OCI-LY3 (cell line): ENCODE data around the gene TAAR5.
"Not testable (repeated sequence)": the region's sequence is repeated elsewhere in the genome, so short reads cannot be mapped to it uniquely, and the experiment has no call there.

Experiments used
- EZH2phosphoT487 ChIP-seq: fragments of 200-600 bp; shearing (Covaris generic); IDR thresholded peaks from 2 replicates; pipeline ENCODE4 v1.6.1; 2018; ENCODE audit warnings: antibody characterized with exemption, mixed run types, low read depth
- TF ChIP-seq, protein P1 (sequence below): fragments of 200-600, 300-600 bp; sonication (generic); IDR thresholded peaks from 2 replicates; pipeline ENCODE4 v1.5.1; 2014; ENCODE audit warnings: antibody characterized with exemption, low read length, low read depth

DNA sequence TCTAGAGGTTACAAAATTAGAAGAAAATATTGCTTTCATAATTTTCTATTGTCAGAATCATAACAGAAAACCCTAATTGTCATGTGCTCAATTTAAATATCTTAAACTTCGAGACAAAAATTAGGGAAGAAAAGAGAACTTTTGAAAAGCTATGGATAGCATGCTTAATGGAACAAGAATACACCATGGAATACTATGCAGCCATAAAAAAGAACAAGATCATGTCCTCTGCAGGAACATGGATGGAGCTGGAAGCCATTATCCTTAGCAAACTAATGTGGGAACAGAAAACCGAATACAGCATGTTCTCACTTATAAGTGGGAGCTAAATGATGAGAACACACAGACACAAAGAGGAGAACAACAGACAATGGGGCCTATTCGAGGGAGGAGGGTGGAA, 29.5 kb downstream of the TAAR5 start:
- TF ChIP-seq, protein P1, sequence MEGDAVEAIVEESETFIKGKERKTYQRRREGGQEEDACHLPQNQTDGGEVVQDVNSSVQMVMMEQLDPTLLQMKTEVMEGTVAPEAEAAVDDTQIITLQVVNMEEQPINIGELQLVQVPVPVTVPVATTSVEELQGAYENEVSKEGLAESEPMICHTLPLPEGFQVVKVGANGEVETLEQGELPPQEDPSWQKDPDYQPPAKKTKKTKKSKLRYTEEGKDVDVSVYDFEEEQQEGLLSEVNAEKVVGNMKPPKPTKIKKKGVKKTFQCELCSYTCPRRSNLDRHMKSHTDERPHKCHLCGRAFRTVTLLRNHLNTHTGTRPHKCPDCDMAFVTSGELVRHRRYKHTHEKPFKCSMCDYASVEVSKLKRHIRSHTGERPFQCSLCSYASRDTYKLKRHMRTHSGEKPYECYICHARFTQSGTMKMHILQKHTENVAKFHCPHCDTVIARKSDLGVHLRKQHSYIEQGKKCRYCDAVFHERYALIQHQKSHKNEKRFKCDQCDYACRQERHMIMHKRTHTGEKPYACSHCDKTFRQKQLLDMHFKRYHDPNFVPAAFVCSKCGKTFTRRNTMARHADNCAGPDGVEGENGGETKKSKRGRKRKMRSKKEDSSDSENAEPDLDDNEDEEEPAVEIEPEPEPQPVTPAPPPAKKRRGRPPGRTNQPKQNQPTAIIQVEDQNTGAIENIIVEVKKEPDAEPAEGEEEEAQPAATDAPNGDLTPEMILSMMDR: not testable (repeated sequence)
- not testable (repeated sequence) for TF ChIP-seq EZH2phosphoT487
